HG02884 (cell line): Measurements from ENCODE around the gene CAMK2D.

Experiments used
- ATAC-seq: cut with Tn5 transposase; IDR thresholded peaks from one replicate; pipeline ENCODE4 v1.9.1; 2021; ENCODE audit warnings: mild to moderate bottlenecking, moderate library complexity; ENCODE audit not compliant: unreplicated experiment

Gene CAMK2D

DNA sequence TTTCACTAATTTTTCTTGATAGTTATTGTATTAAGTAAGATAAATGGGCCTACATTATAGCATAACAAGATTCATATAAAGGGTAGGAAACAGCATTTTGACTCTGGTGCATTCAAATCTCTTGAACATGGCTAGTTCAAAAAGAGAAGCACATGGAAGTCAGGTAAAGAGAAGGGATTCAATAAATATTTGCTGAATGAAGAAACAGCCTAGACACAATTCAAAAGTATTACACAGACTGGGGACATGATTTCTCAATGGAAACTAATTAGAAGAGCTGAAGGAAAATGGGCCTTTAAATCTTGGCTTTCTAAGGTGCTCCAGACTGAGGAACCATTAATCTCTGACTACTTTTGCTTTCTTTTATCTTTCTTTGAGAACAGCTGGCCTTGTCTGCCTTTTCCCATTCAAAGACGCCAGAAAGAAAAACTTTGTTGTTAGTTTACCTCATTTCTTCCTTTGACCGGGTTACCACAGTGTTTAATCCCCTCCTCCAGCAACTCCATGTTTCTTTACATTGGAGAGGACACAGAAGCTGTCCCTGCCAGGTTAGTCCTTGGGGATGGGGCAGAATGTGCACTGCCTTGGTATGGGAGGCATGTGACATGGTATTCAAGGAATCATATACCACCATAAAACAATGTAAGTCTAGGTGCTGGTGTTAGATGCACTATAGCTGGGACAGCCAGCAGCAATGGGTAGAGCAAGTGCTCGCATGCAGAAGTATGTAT lies 264.2 kb downstream of the CAMK2D start:
- ATAC-seq, result no peak

DNA sequence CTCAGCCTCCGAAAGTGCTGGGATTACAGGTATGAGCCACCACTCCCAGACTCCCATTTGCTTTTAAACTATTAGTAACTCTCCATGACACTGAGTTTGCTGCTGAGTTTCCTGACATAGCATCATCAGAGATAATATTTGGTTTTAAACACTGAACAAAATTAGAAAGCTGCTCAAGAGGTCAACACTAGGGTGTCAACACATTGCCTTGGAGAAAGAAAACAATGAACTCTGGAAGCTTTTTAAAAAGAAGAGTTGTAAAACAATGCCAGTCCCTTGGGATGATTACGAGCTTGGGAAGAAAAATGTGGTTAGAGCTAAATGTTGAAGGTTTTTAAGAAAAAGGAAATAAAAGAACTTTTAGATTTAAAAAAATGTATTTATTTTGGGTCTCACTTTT lies 264.8 kb downstream of the CAMK2D start:
- ATAC-seq, result no peak

GRCh38 chr4:113495790-113496189 lies 265.7 kb downstream of the CAMK2D start:
- ATAC-seq, result no peak

DNA sequence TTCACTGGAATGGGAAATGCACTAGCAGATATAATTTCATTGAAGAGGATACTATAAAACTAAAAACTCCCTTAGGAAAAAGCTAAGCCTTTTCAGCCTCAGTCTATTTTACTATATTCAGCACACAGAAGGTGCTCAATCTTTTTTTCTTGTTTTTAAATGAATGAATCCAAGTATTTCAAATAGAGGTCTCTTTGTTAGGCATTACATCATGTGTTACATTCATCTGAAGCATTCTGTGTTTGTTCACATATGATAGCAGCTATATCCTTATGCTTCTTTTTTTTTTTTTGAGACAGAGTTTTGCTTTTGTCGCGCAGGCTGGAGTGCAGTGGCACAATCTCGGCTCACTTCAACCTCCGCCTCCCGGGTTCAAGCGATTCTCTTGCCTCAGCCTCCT lies 278.4 kb downstream of the CAMK2D start:
- no peak for ATAC-seq

DNA sequence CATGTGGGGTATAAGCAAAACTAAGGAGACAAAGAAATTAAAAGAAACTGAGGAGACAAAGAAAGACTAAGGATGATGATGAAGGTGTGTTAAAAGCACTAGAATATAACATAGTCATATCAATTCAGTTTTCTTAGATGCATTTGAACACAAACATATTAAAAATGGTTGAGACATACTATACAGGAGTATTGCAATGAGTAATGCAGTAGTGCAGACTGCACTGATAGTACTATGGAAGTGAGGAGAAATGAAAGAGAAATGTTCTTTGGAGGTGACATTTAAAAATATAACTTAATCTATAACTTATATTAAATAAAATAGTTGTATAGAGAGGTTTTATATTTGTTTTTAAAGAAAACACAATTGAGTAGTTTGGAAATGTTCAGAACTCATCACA lies 279.2 kb downstream of the CAMK2D start:
- ATAC-seq, result no peak

GRCh38 chr4:113481820-113482219 lies 279.7 kb downstream of the CAMK2D start:
- ATAC-seq, result no peak

DNA sequence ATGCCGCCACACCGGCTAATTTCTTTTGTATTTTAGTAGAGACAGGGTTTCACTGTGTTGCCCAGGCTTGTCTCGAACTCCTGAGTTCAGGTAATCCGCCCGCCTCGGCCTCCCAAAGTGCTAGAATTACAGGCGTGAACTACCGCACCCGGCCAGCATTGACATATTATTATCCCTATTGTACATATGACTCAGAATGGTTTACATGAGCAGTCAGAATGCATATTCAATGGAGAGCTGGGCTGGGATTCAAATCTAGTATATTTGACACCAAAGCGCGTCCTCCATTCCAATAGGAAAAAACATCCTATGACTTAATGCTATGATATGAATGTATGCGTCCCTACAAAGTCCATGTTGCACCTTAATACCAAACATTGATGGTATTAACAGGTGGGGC lies 281.4 kb downstream of the CAMK2D start:
- ATAC-seq, result no peak

DNA sequence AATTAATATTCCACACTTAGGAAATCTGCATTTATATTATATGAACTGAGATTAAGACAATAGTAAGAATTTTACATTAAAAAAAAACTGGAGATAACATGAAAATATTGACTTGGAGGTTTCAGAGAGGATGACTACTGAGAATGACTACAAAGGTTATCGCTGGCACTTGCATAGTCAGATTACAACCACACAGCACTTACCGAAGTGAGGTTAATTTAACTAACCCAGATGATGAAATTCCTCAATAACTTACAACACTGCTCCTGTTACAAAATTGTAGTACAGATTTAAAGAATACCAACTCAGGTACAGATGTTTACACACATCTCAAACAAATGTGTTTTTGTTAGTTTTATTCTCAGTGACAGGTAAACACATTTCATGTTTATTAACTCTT lies 283.5 kb downstream of the CAMK2D start:
- no peak for ATAC-seq

- no peak for ATAC-seq
These were observed 284.7 kb downstream of the CAMK2D start for GRCh38 chr4:113476800-113477199.

GRCh38 chr4:113474017-113474416 lies 287.5 kb downstream of the CAMK2D start:
- ATAC-seq, result no peak

GRCh38 chr4:113472864-113473263 lies 288.7 kb downstream of the CAMK2D start:
- ATAC-seq, result no peak

DNA sequence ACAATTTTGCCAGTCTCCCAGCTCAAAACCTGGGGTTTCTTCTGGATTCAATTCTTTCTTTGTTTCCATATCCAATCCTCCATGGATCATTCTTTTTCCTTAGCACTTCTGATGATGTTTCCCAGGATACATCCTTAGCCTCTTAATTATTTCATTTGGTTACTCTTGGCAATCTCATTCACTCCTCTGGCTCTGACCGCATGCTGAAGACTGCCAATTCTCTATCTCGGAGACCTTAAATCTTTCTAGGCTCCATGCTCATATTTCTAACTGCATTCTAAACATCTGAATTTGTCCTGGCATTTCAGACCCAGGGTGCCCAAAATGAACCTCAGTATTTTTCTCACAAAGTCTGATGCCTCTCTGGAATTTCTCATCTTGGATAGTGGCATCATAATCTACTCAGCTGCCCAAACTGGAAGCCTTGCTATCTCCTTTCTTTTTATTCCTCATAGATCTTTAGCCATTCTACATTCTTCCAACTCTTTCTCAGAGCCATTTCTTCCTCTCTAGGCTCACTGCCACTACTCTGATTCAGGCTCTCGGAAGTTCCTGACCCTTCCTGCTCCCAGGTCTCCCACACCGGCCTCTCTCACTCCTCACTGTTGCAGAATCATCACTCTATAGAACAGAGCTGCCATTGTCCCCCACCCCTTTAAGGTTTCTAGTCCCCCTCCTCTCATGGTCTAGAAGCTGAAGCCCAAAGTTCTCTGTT lies 290.2 kb downstream of the CAMK2D start:
- no peak for ATAC-seq

- no peak for ATAC-seq
These were observed 291.6 kb downstream of the CAMK2D start for GRCh38 chr4:113469926-113470325.

DNA sequence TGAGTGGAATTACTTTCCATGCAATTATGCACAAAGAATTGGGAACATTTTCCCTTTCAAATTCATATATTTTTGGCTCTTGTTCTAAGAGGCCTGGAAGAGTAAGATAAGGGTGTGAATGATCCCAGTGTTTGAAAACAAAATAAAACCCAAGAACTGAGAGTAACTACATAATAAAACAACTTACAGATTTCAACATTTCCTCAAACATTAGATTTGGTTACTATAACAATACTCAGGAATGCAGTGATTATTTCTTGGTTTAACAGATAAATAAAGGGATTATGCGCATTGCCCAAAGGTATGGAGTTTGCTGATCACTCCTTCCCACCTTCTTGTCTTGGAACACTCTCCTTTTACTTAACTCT lies 292.5 kb downstream of the CAMK2D start:
- ATAC-seq, result no peak

DNA sequence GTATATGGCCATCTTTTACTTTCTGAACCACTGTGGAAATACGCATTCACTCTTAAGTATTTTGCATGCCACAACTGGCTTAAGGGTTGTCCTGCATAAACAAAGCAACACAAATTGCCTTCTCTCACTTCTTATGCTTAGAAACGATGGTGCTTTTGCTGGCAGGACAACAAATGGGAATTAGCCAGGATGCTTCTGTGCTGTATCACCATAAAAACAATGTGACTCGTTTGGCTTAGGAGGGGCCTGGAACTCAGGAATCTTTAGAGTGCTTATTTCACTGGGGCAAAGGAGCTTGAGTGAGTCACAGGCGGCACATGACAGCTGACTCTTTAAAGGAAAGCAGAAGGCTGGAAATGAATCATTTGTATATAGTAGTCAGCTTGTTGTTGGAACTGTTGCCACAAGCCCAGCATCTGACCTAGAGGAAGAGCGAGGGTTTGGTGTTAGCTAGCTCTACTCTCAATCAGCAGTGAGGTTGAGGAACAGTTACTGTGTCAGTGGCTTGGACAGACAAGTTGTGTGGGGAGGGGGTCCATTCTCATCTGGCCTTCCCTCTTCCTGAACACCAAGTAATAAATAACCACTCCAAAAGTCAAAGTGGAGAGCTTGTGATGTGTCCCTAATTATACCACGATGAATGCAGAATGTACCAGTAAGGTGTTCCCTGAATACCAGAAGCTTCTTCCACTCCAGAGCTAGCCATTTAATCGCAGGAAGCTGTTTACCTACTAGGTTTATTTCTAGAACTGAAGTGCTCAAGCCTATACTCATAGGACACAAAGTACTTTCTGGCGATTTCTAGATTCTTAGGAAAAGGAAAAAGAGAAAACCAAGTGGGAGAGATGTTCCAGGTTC lies 293.1 kb downstream of the CAMK2D start:
- no peak for ATAC-seq

GRCh38 chr4:113467581-113467980 lies 294.0 kb downstream of the CAMK2D start:
- ATAC-seq, result no peak

DNA sequence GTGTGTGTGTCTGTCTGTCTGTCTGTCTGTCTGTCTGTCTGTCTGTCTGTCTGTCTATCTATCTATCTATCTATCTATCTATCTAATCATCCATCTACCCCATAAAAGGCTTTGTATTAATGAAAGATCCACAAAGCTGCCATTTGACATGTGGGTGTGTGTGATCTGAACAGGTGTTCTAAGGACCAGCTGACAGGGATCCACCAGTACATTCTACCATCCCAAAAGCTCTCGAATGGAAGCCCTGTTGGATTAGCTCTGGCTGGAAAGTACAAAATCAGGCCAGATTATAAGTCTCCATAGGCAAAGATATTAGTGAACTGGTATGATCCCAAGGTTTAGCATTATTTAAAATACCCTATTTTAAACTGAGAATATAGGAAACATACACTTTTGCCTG lies 299.3 kb downstream of the CAMK2D start:
- no peak for ATAC-seq

- ATAC-seq, result no peak
These were observed 300.3 kb downstream of the CAMK2D start for GRCh38 chr4:113461281-113461680.

DNA sequence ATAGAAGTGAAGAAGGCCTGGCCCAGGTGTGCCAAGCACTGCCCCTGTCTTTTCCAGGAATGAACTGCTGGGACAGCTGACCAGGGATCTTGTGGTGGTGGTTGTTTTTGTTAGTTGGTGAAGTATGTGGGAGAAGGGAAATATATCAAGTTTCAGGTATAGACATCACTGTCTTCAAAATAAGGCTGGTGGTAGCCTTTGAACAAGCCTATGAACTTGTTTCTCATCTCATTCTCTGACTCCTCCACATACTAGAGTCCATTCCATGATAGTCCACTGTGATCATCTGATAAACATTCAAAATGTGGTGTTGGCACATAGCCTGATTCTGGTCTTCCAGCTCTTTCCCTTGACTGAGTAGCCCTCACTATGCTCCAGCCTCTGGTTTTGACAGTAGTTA lies 303.7 kb downstream of the CAMK2D start:
- no peak for ATAC-seq

- ATAC-seq, result no peak
These were observed 304.4 kb downstream of the CAMK2D start for GRCh38 chr4:113457121-113457520.

DNA sequence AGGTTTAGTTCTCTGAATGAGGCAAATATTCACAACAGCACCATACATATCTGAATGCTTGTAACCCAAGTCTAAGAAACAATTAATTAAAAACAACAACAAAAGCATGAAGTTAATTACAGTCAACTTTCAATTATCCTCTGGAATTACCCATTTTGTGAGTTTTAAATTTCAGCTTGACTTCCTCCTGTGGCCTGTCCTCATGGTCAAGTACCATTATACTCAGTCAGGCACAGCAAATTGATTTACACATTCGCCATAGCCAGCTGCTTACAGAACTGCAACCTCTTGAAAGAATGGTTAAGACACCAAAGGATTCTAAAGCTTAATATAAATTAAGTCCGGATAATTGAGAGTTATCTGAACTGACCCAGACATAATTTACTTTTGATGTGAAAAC lies 306.5 kb downstream of the CAMK2D start:
- no peak for ATAC-seq
